SK-N-MC (cell line): ENCODE results near the gene MAN2B2.
A peak's percentile ranks its signal among the peaks of the same experiment; 100 is the strongest.

Source experiments
- DNase-seq: peaks from one replicate; pipeline ENCODE4 v3.0.0-alpha.2; 2011; ENCODE audit warnings: low read depth, low spot score
- H3K27ac ChIP-seq: fragments of 200-600 bp; sonication (generic); 2 replicates; pipeline ENCODE4 v1.5.1; 2016; ENCODE audit warnings: mixed run types
- H3K36me3 ChIP-seq: fragments of 200-600 bp; sonication (generic); 2 replicates; pipeline ENCODE4 v1.6.1; 2017; ENCODE audit warnings: antibody characterized with exemption, low read length, mixed read lengths; ENCODE audit not compliant: insufficient read depth
- H3K4me3 ChIP-seq: fragments of 200-600 bp; sonication (generic); 2 replicates; pipeline ENCODE4 v1.5.1; 2016
- H3K9ac ChIP-seq: fragments of 200-600 bp; sonication (generic); 2 replicates; pipeline ENCODE4 v1.8.0; 2017; ENCODE audit warnings: mixed run types, mixed read lengths; ENCODE audit not compliant: insufficient read length
- H3K9me3 ChIP-seq: fragments of 200-600 bp; sonication (generic); 2 replicates; pipeline ENCODE4 v1.6.1; 2017; ENCODE audit warnings: low read depth, mild to moderate bottlenecking, antibody characterized with exemption, low read length, moderate library complexity, mixed read lengths
- EZH2 ChIP-seq: fragments of 200-600 bp; sonication (generic); IDR thresholded peaks from one replicate; pipeline ENCODE4 v1.6.1; 2017; ENCODE audit warnings: antibody characterized with exemption
- FOXP2 ChIP-seq: optimal IDR thresholded peaks from 2 replicates; pipeline ENCODE3; 2011; ENCODE audit warnings: mild to moderate bottlenecking, moderate library complexity; ENCODE audit not compliant: insufficient read depth; ENCODE audit errors: extremely low read length, control extremely low read depth
- POLR2AphosphoS5 ChIP-seq: IDR thresholded peaks from 2 replicates; pipeline ENCODE4 v1.6.1; 2012; ENCODE audit warnings: mild to moderate bottlenecking, low read depth, low read length, borderline replicate concordance

MAN2B2 gene

GRCh38 chr4:6568689-6569332 lies 6.2 kb upstream of the MAN2B2 start:
- Histone ChIP-seq H3K9me3 (no peaks in the 10 kb centered on the region), H3K36me3 (no peaks in the 10 kb centered on the region), H3K27ac (no peak overlapping the region), H3K4me3 (no peak overlapping the region), H3K9ac (no peak overlapping the region)
- no peak for TF ChIP-seq POLR2AphosphoS5
- no peak for TF ChIP-seq FOXP2
- TF ChIP-seq EZH2: no peak
- DNase-seq: no peak

DNA sequence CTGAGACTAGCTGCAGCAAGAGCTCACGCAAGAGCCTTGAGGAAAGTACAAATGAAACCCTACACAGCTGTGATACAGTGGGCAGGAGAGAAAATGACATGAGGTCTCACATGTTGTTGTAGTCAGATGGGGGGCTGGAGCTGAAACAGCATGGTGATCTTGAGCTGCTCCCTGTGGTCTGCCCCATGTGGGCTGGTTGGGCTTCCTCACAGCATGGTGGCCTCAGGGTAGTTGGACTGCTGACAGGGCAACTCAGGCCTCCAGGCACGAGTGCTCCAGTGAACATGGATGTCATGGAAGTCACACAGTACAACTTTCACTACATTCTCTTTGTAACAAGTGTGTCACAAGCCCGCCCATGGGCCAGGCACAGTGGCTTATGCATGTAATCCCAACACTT lies 3.4 kb upstream of the MAN2B2 start:
- Histone ChIP-seq H3K9ac (no peak overlapping the region), H3K36me3 (no peaks in the 10 kb centered on the region), H3K9me3 (no peaks in the 10 kb centered on the region), H3K4me3 (no peak overlapping the region), H3K27ac (no peak overlapping the region)
- TF ChIP-seq POLR2AphosphoS5 (no peak), FOXP2 (no peak), EZH2 (no peak)
- no peak for DNase-seq

GRCh38 chr4:6573551-6573950 lies 1.4 kb upstream of the MAN2B2 start:
- DNase-seq: no peak
- no peak overlapping the region for H3K9ac ChIP-seq
- H3K27ac ChIP-seq: no peak overlapping the region
- H3K4me3 ChIP-seq: no peak overlapping the region
- no peaks in the 10 kb centered on the region for H3K36me3 ChIP-seq
- H3K9me3 ChIP-seq: no peaks in the 10 kb centered on the region
- no peak for TF ChIP-seq FOXP2
- TF ChIP-seq POLR2AphosphoS5: no peak
- no peak for TF ChIP-seq EZH2

- Histone ChIP-seq H3K9me3 (no peaks in the 10 kb centered on the region), H3K27ac (no peak overlapping the region), H3K36me3 (no peaks in the 10 kb centered on the region), H3K9ac (no peak overlapping the region), H3K4me3 (peak overlapping the region; percentile 79)
- DNase-seq: no peak
- no peak for TF ChIP-seq EZH2
These were observed 823 bp upstream of the MAN2B2 start for GRCh38 chr4:6573986-6574746.

DNA sequence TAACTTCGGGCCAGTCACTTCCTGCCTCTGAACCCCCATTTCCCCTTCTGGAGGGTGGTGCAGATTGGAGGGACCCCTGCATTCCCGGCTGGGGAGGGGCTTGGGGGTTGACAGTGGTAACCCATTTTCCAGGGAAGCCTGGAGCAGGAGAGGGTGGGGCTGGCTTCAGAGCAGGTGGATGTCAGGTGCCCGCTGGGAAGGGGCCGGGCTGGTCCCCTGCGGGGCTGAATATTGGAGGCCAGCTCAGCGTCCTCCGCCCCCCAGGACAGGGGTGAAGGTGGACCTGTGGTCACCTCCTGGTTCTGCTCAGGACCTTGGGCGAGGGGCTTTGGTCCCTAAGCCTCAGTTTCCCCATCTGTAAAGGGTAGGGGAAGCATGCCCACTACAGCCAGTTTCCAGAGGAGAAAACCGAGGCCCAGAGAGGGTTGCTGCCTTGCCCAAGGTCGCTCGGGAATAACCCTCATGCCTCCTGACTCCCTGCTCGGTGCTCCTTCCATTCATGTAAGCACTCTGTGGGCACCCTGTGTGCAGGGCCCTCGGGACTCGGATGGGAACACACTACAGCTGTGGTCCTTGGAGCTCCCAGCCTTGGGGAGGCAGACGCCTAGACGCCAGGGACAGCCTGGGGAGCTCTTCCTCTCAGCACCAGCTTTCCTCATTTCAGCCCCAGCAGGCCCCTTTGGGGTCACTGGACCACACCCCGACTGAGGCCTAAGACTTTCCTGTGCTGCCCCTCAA lies 683 bp downstream of the MAN2B2 start:
- no peak overlapping the region for H3K27ac ChIP-seq
- H3K4me3 ChIP-seq: peak overlapping the region; percentile 79
- TF ChIP-seq POLR2AphosphoS5 (no peak), FOXP2 (no peak), EZH2 (no peak)
- H3K9me3 ChIP-seq: no peaks in the 10 kb centered on the region
- DNase-seq: no peak
- H3K9ac ChIP-seq: peak overlapping the region; percentile 51
- H3K36me3 ChIP-seq: no peaks in the 10 kb centered on the region

GRCh38 chr4:6576512-6576911 lies 1.5 kb downstream of the MAN2B2 start:
- Histone ChIP-seq H3K9ac (no peak overlapping the region), H3K36me3 (no peaks in the 10 kb centered on the region), H3K4me3 (no peak overlapping the region), H3K9me3 (no peaks in the 10 kb centered on the region), H3K27ac (no peak overlapping the region)
- no peak for TF ChIP-seq FOXP2
- TF ChIP-seq POLR2AphosphoS5: no peak
- TF ChIP-seq EZH2: no peak
- DNase-seq: no peak

- H3K4me3 ChIP-seq: no peak overlapping the region
- no peak overlapping the region for H3K27ac ChIP-seq
- H3K9me3 ChIP-seq: no peaks in the 10 kb centered on the region
- no peaks in the 10 kb centered on the region for H3K36me3 ChIP-seq
- DNase-seq: no peak
- no peak overlapping the region for H3K9ac ChIP-seq
- TF ChIP-seq FOXP2: no peak
These were observed 1.9 kb downstream of the MAN2B2 start for GRCh38 chr4:6576932-6577331.

GRCh38 chr4:6577409-6577808 lies 2.4 kb downstream of the MAN2B2 start:
- Histone ChIP-seq H3K9ac (no peak overlapping the region), H3K9me3 (no peaks in the 10 kb centered on the region), H3K36me3 (no peaks in the 10 kb centered on the region), H3K4me3 (no peak overlapping the region), H3K27ac (no peak overlapping the region)
- no peak for DNase-seq
- no peak for TF ChIP-seq EZH2
- TF ChIP-seq FOXP2: no peak
- TF ChIP-seq POLR2AphosphoS5: no peak
